GM19043 (cell line): Measurements from ENCODE around the gene ADCY6.

Experiments
- ATAC-seq: cut with Tn5 transposase; IDR thresholded peaks from one replicate; pipeline ENCODE4 v1.9.1; 2021; ENCODE audit warnings: low read depth; ENCODE audit not compliant: unreplicated experiment

ADCY6 gene

GRCh38 chr12:48788854-48789775 lies at the start of gene ADCY6:
Gene ADCY6 (minus strand): TSS chr12:48789089. CDS start chr12:48783434, 5,655 bp downstream.
- ATAC-seq: no peak

GRCh38 chr12:48838048-48838447 lies 49.2 kb upstream of the ADCY6 start:
- ATAC-seq: no peak

GRCh38 chr12:48832321-48833060 lies 43.6 kb upstream of the ADCY6 start:
- no peak for ATAC-seq

- no peak for ATAC-seq
These were observed 42.4 kb upstream of the ADCY6 start for GRCh38 chr12:48831257-48831656.

- ATAC-seq: no peak
These were observed 40.1 kb upstream of the ADCY6 start for GRCh38 chr12:48828841-48829575.

DNA sequence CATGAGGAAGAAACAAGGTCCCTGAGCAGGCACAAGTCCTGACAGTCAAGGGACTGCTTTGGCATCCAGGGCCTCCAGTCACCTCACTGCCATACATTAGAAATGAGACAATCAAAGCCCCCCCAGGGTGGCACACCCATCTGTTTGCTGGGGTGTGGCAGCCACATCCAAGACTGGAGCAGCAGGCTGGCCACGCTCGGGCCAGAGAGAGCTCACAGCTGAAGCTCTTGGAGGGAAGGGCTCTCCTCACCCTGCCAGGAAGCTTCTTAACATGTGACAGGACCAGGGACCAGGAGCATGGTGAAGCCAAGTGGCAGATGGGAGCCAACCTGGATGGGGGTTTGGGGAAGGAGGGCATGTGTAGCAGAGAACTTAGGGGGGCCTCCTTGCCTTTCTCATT lies 39.4 kb upstream of the ADCY6 start:
- ATAC-seq: no peak

GRCh38 chr12:48827513-48828096 lies 38.7 kb upstream of the ADCY6 start:
- no peak for ATAC-seq

GRCh38 chr12:48827026-48827425 lies 38.1 kb upstream of the ADCY6 start:
- no peak for ATAC-seq

DNA sequence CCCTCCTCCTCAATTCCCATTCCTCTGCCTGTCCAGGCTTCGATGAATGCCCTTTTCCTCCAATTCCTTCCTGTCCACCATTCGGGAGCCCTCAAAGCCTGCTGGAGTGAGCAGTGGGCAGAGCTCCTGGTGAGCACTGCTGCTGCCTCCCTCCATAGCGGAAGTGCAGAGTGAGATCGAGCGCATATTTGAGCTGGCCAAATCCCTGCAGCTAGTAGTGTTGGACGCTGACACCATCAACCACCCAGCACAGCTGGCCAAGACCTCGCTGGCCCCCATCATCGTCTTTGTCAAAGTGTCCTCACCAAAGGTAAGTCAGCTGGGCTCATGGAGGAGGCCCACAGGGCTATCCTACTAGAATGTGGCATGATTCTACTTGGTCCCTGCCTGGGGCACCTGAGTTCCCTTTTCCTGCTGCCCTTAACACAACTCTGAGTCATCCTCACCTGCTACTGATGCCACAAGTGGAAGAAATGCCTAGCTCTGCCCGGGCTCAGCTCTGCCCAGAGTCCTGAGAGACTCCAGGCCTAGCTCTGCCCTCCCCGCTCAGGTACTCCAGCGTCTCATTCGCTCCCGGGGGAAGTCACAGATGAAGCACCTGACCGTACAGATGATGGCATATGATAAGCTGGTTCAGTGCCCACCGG lies 37.4 kb upstream of the ADCY6 start:
- no peak for ATAC-seq

GRCh38 chr12:48824905-48825304 lies 36.0 kb upstream of the ADCY6 start:
- ATAC-seq: no peak

- ATAC-seq: no peak
These were observed 35.2 kb upstream of the ADCY6 start for GRCh38 chr12:48824112-48824511.

DNA sequence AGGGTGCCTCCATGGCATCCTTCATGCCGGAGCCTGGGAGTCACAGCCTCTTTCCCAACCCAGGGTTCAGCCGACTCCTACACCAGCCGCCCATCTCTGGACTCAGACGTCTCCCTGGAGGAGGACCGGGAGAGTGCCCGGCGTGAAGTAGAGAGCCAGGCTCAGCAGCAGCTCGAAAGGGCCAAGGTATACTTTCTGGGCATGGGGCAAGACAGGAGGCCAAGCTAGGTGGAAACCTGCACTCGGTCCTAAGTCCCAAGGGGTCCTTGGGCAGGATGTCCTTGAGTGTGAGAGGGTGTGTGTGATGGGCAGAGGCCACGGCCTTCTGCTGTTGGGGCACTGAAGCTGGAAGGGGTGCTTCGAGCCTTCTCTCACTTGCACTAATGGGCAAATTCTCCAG lies 34.4 kb upstream of the ADCY6 start:
- no peak for ATAC-seq

DNA sequence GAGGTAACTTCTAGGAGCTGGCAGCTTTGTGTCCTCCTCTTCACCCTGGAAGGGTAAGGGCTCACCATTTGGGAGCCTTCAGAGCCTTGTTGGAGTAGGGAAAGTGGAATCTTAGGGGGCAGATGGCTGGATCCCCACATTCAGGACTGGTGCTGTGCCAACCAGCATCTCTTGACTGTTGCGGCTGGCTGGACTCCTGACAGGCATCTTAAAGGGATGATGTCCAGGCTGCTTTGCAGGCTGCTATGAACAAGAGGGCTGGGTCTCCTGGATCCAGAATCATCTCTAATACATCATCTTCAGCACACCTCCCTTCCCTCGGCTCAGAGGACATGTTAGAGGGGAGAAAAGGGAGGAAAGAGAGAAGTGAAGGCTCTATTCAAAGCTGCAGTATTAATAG lies 33.8 kb upstream of the ADCY6 start:
- no peak for ATAC-seq

- no peak for ATAC-seq
These were observed 33.2 kb upstream of the ADCY6 start for GRCh38 chr12:48822139-48822538.

DNA sequence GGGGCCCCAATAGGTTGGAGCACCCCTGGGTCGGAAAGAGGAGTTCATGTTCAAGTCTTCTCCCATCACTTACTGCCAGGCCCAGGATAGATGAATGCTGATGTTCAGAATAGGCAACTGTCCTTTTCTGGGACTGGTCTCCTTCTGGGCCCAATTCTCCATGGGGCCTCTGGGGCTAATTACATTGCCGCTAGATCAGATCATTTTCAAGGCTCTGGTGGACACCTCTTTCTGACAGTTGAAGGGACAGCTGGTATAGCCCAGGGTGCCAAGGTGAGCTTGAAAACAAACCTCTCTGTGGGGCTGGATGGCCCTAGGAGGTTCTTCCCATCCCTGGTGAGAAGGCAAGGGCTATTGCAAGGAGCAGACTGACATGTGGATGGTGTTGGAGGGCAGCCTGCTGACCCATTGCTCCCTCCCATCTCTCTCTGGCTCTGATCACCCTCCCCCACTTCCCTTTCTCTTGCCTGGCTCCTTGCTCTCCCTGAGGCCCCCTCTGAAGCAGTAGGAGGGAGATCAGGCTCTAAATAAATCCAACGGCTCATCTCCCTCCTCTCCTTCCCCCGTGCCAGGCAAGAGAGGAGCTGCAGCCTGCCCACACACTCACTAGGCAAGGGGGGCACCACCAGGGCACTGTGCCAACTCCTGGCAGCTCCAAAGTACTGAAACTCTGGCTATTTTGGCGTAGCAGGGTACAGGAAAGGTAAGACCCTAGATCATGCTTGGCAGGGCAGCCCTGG lies 31.3 kb upstream of the ADCY6 start:
- ATAC-seq: no peak

DNA sequence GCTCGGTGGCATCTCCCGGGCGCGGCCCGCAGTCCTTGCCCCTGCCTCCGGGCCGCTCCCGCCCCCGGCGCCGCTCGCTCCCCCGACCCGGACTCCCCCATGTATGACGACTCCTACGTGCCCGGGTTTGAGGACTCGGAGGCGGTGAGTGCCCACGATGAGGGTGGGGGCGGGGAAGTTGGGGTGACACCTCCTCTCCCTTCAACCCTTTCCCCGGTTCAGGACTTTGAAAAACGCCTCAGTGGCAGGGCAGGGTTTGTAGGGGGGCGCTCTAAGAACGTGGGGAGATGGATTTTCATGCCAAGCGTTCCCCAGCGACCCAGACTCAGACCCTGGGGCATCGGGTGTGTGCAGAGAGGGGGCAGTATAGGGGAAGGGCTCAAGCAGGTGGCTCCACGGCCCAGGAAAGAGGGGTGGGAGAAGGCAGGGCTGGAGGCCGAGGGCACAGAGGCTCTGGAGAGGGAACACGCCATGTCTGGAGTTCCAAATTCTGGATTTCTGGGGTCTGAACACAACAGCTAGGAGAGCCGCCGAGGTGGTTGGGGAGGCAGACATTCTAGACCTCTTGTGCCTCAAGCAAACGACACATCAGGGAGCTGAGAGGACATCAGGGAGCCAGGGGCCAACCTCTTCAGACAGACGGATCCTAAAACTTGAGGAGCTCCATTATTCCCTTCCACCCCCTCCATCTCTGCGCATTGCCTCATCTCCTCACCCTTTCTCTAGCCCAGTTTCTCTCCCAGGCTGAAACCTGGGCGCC lies 30.1 kb upstream of the ADCY6 start:
- no peak for ATAC-seq

- ATAC-seq: no peak
These were observed 29.3 kb upstream of the ADCY6 start, which contains the start of gene CACNB3 for GRCh38 chr12:48817873-48818830. Gene CACNB3 (plus strand): TSS chr12:48818496. CDS start chr12:48818930, 434 bp downstream.
